Spleen (tissue), 7 donors: ENCODE data around the gene SERPINH1.

Experiments used
- CTCF ChIP-seq, 11 experiments: fragments of 200-600 bp in 7 of 11; fragments of 450-650 bp in 4 of 11; sonication (generic) in 4 of 11; IDR thresholded peaks in 8 of 11; conservative IDR thresholded peaks in 3 of 11; 1 replicate in 7 of 11; 2 replicates in 4 of 11; pipeline versions ENCODE4 v1.4.0 to v1.8.0; 2016 to 2021; ENCODE audit warnings: antibody characterized with exemption in 11 of 11, inconsistent platforms in 4 of 11, mild to moderate bottlenecking in 1 of 11
- POLR2A ChIP-seq, 3 donors: fragments of 450-650 bp; IDR thresholded peaks; one replicate each; pipeline ENCODE4 v1.5.1; 2017; ENCODE audit warnings: antibody characterized with exemption in 3 of 3, mild to moderate bottlenecking in 1 of 3
- POLR2AphosphoS5 ChIP-seq, 3 donors: sonication (generic); formaldehyde crosslinking; IDR thresholded peaks; one replicate each; pipeline ENCODE4 v1.5.1; 2017; ENCODE audit warnings: antibody characterized with exemption in 3 of 3
- donor health status: DM: no; HTN: no; CAD: no; lungs with moderate emphysema.
- donor health status: DM: no; HTN: no; CAD: no.
- donor health status: DM: no; HTN: no; CAD: no.

- TF ChIP-seq CTCF (IDR thresholded peaks at IDR 0.05 in 8 of 11, conservative IDR thresholded peaks at IDR 0.05 in 3 of 11) (no peak), POLR2AphosphoS5 (IDR thresholded peaks at IDR 0.05) (no peak), POLR2A (IDR thresholded peaks at IDR 0.05) (no peak)
Observed at GRCh38 chr11:75616281-75616680, 54.2 kb downstream of the SERPINH1 start.
